ENCODE results near the gene SLC2A13.

SLC2A13 gene

DNA sequence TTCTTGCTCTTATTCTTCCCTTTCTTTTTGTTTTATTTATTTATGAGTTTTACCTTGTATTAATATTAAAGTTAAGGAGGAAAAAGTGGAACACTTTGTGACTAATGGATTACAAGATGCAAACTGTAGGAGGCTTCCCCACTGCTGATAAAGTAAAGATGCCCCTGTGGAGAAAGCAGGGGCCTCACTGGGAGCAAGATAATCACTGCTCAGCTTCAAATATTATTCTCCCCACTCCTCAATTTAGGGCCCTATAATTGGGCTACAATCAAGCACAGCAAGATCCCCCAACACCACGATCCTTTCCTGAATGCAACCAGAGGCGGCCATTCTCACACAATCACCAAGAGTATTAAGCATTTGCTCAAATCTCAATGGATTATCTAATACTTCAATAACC lies 149.2 kb downstream of the SLC2A13 start:
- TF ChIP-seq, protein P1, sequence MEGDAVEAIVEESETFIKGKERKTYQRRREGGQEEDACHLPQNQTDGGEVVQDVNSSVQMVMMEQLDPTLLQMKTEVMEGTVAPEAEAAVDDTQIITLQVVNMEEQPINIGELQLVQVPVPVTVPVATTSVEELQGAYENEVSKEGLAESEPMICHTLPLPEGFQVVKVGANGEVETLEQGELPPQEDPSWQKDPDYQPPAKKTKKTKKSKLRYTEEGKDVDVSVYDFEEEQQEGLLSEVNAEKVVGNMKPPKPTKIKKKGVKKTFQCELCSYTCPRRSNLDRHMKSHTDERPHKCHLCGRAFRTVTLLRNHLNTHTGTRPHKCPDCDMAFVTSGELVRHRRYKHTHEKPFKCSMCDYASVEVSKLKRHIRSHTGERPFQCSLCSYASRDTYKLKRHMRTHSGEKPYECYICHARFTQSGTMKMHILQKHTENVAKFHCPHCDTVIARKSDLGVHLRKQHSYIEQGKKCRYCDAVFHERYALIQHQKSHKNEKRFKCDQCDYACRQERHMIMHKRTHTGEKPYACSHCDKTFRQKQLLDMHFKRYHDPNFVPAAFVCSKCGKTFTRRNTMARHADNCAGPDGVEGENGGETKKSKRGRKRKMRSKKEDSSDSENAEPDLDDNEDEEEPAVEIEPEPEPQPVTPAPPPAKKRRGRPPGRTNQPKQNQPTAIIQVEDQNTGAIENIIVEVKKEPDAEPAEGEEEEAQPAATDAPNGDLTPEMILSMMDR (IDR thresholded peaks at IDR 0.05; ENCODE audit: low read depth, low read length), result no peak
- H3K27ac ChIP-seq, result no peak overlapping the region
- no peak for DNase-seq

DNA sequence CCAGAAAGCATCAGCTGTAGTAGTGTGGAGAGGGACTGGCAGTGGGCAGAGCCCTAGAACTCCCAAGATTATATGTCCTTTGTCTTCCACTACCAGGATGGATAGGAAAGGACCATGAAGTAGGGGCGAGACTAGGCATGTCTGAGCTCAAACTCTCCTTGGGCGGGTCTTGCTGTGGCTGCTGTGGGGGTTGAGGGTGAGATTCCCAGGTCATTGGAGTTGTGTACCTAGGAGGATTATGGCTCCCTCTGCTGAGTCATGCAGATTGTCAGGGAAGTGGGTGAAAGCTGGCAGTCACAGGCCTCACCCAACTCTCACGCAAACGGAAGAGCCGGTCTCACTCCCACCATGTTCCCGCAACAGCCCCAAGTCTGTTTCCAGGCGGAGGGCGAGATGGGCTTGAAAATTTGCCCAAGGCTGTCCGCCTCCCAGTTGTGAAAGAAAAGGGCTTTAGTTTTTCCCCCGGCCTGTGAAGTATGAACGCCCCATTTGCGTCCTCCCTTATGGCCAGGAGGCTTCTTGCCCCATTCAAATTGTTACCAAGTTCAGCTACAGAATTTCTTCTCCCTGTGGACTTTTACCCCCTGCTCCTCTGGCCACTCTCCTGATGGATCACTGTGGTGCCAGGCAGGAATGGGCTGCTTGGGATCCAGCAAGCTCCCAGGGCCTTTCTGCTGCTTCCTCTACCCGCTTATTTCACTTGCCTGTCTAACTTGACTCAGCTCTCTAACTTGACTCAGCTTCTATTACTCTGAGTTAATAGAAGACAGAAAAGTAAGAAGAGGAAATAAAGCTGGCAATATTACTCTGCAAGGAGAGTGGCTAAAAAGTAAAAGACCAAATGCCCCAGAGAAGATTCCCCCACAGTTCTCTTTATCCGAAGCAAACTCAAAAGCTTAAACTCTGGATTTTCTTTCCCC lies 159.3 kb downstream of the SLC2A13 start:
- no peaks in the 10 kb centered on the region for H3K27me3 ChIP-seq (ENCODE audit: insufficient read depth, low read depth, severe bottlenecking)
- H3K9me3 ChIP-seq (ENCODE audit: severe bottlenecking), result no peaks in the 10 kb centered on the region
- no peak overlapping the region for H3K4me3 ChIP-seq (ENCODE audit: low read depth, low read length)
- TF ChIP-seq, protein P1 (IDR thresholded peaks at IDR 0.05; ENCODE audit: low read depth, low read length), result no peak
- H3K36me3 ChIP-seq, result no peaks in the 10 kb centered on the region
- DNase-seq, result peak; percentile 29
- no peak overlapping the region for H3K27ac ChIP-seq

More for the DNA sequence above, 149.2 kb downstream of the SLC2A13 start:
- H3K36me3 ChIP-seq, result no peaks in the 10 kb centered on the region
- no peaks in the 10 kb centered on the region for H3K9me3 ChIP-seq (ENCODE audit: severe bottlenecking)
- no peak overlapping the region for H3K4me3 ChIP-seq (ENCODE audit: low read depth, low read length)
- H3K27me3 ChIP-seq (ENCODE audit: insufficient read depth, low read depth, severe bottlenecking), result no peaks in the 10 kb centered on the region

DNA sequence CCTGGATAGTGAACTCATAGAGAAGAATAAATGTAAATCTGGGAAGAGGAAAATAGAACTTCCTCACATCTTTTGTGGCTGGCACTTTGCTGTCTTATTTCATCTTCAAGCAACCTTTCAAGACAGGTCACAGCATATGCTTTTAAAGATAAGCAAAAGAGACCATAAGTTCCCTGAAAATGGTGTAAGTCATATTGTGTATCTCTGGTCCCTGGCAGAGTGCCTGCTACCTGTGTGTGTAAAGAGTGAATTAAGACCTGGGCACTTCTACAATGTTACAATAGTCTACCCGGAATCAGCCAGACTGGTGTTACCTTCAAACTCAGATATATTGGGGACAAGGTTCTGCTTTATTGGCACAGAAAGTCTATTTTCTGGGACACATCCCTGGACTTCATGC lies 168.8 kb downstream of the SLC2A13 start:
- Histone ChIP-seq H3K36me3 (no peaks in the 10 kb centered on the region), H3K4me3 (ENCODE audit: low read depth, low read length) (no peak overlapping the region), H3K27me3 (ENCODE audit: insufficient read depth, low read depth, severe bottlenecking) (no peaks in the 10 kb centered on the region), H3K27ac (no peak overlapping the region), H3K9me3 (ENCODE audit: severe bottlenecking) (no peaks in the 10 kb centered on the region)
- DNase-seq, result no peak
- TF ChIP-seq, protein P1 (IDR thresholded peaks at IDR 0.05; ENCODE audit: low read depth, low read length), result no peak

DNA sequence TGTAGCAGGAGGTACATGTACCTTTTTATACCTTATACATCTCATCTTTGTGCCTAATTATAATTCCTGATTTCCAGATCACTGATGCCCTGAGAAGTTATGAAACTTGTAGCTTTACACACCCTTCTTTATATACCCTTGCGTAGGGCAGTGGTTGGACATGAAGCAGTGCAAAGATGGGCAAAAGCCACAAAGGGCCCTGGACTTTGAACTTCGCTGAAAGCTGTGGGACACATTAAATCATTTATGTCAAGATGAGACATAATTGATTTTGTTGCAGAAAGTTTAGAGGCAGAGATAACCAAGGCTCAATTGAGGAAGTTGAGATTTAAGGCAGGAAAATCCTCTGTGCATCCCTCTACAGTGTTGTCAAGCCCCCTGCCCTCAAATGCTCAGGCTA lies 170.0 kb downstream of the SLC2A13 start:
- Histone ChIP-seq H3K27me3 (ENCODE audit: insufficient read depth, low read depth, severe bottlenecking) (no peaks in the 10 kb centered on the region), H3K4me3 (ENCODE audit: low read depth, low read length) (no peak overlapping the region), H3K36me3 (no peaks in the 10 kb centered on the region), H3K9me3 (ENCODE audit: severe bottlenecking) (no peaks in the 10 kb centered on the region), H3K27ac (no peak overlapping the region)
- TF ChIP-seq, protein P1 (IDR thresholded peaks at IDR 0.05; ENCODE audit: low read depth, low read length), result no peak
- no peak for DNase-seq

DNA sequence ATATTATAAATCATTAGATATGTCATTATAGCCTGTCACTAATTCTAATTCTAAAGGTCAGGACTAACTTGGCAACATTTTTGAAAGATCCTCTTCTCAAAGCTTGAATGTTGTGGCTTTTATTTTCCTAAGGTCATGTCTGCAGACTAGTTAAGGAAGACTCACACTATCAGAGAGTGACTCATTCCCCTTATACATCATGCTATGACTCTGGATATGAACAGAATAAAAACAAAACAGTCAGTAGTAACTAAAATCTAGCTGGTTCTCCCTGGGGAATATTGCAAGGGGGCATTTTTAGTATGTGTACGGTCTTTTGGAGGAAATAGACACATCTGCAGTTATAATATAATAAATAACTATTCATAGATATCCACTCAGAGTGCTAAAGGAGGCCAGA lies 170.6 kb downstream of the SLC2A13 start:
- Histone ChIP-seq H3K36me3 (no peaks in the 10 kb centered on the region), H3K9me3 (ENCODE audit: severe bottlenecking) (no peaks in the 10 kb centered on the region), H3K27ac (no peak overlapping the region), H3K27me3 (ENCODE audit: insufficient read depth, low read depth, severe bottlenecking) (no peaks in the 10 kb centered on the region), H3K4me3 (ENCODE audit: low read depth, low read length) (no peak overlapping the region)
- TF ChIP-seq, protein P1 (IDR thresholded peaks at IDR 0.05; ENCODE audit: low read depth, low read length), result no peak
- DNase-seq, result no peak
